T-helper 9 cell (primary cell): Measurements from ENCODE around the gene RGS14.
"Not testable (repeated sequence)": the region's sequence is repeated elsewhere in the genome, so short reads cannot be mapped to it uniquely, and the experiment has no call there.

Experiments used
- DNase-seq: peaks from one replicate; pipeline ENCODE4 v3.0.0-alpha.2; 2020

RGS14 gene

DNA sequence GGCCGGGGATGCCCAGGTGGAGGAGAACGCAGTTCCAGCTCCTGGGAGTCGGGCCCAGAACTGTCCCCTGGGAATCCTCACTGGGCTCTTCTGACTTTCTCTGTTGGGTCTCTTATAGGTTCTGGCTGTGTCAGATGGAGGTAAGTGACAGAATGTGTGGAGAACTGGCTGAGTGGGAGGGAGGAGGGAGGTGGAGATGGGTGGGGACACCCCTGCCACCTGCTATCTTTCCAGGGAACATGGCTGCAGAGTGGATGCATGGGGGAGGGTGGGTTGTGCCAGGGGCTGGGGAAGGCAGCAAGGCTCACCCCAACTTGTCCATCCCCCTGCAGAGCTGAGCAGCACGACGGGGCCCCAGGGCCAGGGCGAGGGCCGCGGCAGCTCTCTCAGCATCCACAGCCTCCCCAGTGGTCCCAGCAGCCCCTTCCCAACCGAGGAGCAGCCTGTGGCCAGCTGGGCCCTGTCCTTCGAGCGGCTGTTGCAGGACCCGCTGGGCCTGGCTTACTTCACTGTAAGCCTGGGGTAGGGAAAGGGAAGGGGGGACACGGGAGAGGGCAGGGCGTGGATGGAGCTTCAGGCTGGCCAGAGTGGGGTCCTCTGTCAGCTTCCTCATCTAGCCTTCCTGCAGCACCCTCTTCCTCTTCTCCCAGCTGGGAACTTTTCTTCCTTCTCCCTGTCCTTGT, 8.3 kb downstream of the RGS14 start:
- DNase-seq = no peak

DNA sequence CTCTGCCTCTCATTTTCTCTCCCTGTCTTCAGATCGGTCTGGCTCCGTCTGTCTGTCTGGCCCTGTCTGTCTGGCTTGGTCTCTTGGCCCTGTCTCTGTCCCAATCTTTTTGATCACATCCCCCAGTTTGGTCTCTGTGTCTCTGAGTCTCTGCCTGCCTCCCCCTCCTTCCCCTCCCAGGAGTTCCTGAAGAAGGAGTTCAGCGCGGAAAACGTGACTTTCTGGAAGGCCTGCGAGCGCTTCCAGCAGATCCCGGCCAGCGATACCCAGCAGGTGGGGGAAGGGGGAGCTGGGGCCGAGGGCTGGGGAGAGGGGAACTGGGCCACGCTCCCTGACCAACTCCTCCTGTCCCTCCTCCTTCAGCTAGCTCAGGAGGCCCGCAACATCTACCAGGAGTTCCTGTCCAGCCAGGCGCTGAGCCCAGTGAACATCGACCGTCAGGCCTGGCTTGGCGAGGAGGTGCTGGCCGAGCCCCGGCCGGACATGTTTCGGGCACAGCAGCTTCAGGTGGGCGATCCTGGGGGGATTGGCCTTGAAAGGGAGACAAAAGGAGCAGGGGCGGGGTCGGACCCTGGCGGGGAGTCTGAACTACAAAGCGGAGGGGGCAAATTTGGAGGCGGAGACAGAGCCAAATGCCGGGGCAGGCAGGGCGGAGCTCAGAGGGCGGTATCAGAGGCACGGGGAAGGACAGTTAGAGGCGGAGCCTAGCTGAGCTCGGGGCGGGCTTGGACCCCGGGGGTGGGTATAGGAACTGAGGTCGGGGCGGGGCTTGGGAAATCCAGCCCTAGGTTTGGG, 9.0 kb downstream of the RGS14 start:
- DNase-seq = no peak

DNA sequence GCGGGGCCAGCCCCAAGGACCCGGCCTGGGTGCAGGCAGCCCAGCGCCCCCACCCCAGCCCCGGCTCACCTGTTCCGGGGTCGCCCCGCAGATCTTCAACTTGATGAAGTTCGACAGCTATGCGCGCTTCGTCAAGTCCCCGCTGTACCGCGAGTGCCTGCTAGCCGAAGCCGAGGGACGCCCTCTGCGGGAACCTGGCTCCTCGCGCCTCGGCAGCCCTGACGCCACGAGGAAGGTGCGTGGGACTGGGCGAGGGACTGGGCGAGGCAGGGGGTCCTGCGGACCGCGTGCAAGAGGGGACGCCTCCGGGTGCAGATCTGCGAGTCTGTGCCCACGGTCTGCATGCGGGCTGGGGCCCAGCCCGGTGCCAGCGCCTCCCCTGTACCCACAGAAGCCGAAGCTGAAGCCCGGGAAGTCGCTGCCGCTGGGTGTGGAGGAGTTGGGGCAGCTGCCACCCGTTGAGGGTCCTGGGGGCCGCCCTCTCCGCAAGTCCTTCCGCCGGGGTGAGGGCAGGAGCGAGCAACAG, 9.7 kb downstream of the RGS14 start:
- DNase-seq = no peak

DNA sequence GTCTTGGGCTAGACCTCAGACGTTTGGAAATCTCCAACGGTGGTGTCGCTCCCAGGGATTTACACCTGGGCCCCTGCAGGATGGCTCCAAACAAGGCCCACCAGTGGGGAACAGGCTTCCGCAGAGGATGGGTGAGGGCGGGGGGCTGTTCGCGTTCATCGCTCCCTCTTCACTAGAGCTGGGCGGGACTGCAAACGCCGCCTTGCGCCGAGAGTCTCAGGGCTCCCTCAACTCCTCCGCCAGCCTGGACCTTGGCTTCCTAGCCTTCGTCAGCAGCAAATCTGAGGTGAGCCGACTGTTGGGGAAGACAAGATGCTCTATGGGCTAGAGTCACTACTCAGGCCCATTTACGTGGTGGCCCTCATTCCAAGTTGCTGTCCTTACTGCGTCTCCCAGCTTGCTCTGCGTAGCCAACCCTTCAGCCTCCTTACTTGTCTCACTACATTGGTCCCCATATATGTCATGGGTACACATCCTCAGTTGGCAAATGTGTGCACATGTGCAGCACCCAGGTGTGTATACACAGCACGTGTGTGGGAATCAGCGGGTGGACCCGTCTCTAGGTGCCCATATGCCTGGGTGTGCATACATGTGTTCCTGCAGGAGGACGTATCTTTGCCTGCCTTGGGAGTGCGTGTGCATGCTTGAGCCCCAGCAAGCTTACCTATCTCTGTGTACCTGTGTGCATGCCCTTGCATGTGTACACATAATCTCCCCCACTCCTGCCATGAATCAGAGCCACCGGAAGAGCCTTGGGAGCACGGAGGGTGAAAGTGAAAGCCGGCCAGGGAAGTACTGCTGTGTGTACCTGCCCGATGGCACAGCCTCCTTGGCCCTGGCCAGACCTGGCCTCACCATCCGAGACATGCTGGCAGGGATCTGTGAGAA, 10.5 kb downstream of the RGS14 start:
- DNase-seq = no peak

DNA sequence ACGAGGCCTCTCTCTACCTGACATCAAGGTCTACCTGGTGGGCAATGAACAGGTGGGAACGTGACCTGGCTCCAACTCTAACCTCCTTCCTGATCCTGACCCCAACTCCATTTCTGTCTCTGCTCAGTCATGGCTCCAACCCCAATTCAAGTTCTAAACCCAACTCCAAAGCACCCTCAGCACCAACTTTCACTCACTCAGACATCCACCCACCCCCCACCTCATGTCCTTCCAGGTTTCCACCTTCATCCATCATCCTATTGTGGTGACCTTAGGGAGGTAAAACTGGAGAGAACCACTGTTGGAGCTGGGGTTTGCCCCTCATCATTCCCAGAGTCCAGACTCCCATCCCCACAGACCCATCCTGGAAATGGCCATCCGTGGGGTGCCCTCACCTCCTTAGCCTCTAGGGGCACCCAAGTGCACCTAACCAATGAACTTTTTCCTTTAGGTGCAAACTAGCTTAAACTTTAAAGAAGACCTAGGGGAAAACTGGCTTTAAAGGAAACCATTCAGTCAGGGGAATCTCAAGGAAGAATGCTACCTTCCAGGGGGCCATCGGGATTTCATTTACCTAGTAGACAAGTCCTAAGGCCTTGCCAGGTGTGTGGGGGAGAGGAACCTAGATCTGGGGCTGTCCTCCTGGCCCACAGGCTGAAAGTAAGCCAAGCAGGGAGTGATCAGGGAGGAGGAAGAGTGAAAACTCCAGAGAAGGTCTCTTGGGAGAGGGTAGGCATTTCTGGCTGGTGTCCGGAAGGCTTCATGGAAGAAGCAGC, 11.3 kb downstream of the RGS14 start:
- DNase-seq = no peak

DNA sequence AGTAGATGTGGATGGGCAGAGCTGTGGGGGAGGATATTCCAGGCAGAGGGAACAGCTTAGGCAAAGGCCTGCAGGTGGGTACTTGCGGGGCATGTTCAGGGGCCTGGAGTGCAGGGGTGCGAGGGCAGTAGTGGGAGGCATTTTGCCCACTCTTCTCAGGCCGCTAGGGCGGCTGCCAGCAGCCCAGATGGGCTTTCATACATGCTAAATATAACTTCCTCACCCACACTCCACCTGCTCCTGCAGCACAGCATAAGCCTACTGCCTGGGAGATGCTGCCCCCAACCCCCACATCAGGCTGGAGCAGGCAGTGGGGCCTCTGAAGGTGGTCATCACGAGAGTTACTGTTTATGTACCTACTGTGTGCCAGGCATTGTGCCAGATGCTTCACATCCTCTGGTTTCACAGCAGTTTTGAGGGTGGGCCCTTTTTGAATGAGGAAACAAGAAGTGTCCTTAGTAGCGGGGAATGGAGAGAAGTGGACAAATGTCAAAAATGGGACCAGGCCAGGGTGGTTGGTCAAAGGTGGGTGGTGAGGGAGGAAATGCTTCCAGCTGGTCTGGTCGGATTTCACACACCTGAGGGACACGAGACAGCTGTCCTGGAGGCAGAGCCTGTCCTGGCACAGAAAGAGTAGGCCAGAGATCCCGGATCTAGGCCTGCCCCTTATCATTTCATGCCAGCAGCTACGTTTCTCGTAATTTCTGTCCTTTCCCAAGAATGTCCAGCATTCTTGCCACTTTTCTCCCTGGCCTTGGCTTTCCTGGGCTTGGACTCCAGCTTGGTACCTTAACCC, 12.1 kb downstream of the RGS14 start:
- no peak for DNase-seq

DNA sequence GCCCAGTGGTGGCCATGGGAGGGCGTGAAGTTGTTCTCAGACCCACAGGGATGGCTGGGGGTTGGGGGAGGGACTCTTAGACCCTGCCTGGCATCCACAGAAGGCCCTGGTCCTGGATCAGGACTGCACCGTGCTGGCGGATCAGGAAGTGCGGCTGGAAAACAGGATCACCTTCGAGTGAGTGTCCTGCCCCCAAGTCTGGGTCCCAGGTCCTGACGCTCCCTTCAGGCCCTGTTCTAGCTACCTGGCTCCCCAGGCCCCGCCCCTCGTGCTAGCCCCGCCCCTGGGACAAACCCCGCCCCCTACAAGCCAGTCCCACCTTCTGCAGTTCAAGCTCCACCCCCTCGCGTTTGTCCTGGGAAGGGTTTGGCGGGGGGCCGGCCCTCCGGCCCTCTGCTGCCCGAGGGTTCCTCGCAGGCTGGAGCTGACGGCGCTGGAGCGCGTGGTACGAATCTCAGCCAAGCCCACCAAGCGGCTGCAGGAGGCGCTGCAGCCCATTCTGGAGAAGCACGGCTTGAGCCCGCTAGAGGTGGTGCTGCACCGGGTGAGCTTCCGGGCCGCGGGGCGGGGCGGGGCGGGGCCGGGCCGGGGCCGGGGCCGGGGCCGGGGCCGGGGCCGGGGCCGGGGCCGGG, 12.9 kb downstream of the RGS14 start:
- no peak for DNase-seq

DNA sequence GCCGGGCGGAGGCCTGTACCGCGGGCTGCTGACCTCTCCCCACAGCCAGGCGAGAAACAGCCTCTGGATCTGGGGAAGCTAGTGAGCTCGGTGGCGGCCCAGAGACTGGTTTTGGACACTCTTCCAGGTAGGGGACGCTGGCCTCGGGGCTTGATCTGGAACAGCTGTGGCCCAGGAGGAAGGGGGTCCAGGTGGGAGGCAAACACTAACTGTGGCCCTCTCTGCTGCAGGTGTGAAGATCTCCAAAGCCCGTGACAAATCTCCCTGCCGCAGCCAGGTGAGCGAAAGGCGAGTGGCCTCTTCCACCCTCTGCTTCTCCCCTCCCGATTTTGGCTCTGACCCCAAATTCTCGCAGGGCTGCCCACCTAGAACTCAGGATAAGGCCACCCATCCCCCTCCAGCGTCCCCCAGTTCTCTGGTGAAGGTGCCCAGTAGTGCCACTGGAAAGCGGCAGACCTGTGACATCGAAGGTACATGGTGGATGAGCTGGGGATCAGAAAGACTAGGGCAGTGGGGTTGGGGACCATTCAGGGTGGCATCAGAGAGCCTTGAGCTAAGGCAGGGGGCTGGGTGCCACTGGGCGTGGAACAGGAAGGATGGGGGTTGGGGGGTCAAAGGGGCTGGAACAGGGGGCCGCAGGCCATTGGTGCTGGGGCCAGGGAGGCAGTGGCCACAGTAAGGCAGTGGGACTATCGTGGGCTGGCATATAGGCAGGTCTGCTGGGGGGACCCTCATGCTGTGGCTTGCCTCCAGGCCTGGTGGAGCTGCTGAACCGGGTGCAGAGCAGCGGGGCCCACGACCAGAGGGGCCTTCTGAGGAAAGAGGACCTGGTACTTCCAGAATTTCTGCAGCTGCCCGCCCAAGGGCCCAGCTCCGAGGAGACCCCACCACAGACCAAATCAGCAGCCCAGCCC, 13.7 kb downstream of the RGS14 start:
- DNase-seq = no peak

DNA sequence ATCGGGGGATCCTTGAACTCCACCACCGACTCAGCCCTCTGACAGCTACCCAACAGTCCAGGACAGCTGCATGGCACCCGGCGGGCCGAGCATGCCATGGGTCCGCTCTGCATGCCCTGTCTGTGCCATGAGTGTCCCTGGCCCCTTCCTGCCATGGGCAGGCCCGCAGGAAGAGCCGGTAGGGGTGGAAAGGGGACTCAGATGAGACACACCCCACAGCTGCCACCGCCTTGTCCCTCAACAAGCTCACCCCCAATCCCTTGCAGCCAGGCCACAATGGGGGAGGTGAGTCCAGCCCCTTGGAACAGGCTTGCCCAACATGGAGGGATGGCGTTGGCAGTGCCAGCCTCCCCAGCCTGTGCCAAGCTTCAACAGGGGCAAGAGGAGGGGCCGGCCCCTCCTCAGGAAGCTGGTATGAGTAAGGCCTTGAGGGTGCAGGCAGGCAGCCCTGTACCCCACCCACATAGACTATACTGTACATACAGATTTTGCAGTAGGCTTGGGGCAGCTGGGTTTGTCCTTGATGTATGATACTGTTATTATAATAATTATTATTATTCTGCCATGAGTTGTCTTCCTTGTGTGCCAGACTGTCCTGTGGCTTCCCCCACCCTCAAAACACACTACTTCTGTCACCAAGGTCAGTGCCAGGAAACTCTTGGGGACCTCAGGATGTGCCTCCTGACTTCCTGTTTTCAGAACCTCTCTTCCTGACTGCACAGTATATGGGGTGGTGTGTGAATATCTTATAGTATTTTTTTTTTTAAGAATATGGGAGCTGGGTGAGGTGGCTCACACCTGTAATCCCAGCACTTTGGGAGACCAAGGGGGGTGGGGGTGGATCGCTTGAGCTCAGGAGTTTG, 14.5 kb downstream of the RGS14 start:
- DNase-seq = no peak

DNA sequence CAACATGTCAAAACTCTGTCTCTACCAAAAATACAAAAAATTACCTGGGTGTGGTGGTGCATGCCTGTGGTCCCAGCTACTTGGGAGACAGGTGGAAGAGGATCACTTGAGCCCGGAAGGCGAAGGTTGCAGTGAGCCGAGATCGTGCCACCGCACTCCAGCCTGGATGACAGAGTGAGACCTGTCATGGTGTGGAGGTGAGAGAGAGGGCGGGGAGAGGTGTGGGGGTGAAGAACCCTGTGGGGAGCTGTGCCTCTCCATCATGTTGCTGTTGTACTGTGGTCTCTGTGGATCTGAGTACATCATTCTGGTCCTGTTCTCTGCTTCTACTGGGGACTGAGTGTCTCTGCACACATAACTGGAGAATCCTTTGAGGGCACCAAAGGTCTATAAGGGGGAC, 15.2 kb downstream of the RGS14 start:
- DNase-seq = no peak

DNA sequence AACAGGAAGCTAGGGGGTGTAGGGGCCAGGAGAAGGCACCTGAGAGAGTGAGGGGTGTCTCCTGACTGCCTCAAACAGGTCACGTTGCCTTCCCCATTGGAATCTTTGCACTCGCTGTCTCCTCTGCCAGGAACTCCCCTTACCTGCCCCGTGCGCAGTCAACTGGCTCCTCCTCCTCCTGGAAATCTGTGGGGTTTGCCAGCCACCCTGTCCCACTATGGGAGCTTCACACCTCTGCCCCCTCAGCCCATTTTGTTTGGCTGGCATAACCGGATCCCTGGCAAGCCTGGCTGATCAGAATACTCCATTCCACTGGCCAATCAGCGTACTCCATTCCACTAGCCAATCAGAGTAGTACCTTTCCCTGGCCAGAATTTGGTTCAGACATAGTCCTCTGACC, 16.1 kb downstream of the RGS14 start:
- DNase-seq = no peak

DNA sequence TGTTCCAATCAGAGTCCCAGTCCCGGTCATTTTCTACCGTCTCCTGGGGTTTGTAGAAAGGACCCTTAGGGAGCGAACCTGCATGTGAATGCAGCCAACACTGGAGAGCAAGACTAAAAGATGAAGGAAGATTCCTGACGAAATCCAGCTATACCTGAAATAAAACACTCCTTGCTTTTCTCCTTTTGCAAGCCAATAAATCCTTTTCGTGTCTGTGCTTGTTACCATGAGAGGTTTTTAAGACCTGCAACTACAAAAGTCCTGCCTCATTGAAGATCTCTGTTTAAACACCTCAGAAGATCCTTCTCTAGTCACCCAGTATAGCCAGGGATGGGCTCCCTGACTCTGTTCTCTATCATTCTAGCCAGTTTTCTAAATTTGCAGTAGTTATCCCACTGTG, 16.5 kb downstream of the RGS14 start:
- no peak for DNase-seq

DNA sequence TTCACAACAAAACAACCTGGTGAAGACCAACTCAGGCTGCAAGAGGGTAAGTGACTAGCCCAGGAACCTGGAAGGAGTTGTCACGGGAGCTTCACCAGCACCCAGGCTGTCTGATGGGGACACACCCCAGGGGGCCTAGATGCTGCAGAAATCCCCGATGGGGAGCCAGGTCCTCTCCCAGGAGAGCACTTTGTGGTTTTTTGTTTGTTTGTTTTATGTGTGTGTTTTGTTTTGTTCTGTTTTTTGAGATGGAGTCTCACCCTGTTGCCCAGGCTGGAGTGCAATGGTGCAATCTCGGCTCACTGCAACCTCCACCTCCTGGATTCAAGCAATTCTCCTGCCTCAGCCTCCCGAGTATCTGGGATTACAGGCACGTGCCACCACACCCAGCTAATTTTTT, 17.8 kb downstream of the RGS14 start:
- DNase-seq = not testable (repeated sequence)

DNA sequence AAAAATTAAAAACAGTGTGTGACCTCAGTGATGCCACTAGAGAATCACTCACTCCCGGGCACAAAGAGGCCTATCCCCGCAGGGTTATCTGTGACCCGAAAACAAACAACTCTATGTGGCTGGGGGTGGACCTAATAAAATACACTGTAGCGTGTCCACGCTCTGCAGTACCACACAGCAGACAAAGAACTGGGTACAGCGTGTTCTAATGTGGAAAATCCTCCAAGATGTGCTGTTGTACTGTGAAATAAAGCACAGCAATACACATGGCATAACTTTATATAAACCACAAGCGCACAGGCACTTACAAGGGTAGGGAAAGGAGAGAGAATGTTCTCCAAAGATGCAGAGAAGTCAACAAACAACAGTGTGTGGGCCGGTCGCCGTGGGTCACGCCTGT, 18.4 kb downstream of the RGS14 start:
- no peak for DNase-seq

DNA sequence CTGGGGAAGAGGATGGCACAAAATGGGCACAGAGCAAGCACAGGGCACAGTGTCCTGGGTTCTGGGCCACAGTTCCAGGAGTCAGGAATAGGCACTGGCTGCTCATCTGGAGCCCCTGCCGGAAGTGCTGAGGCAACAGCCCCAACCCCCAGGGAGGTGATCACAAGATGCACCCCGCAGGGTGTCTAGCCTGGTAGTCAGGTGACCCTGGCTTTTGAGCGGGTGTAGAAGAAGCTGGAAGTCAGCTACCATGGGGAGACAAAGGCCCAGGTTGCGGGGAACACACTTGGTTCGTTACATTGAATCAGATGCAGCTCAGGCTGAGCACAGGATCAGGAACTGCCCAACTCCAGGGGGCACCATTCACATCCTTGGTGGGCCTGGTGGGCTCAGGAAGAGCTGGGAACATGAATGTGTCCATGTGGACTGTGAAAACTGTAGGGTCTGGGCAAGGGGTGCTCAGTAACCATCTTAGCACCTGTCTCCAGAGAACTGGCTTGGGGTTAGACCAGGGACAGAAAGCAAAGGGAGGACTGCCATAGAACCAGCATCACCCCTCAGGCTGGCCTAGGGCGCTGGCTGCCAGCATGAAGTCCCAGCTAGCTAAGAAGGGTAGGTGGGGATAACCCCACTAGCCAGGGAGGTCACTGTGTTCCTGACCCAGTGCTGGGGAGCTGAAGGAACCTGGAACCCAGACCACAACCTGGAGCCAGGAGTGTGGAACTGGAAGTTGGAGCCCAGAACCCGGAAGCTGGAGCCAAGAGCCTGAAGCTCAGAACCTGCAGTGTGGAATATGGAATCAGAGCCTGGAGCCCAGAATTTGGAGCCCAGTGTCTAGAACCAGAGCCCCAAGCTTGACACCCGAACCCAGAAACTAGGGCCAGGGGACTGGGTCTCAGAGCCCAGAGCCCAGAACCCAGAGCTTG, 20.4 kb downstream of the RGS14 start:
- DNase-seq = no peak

DNA sequence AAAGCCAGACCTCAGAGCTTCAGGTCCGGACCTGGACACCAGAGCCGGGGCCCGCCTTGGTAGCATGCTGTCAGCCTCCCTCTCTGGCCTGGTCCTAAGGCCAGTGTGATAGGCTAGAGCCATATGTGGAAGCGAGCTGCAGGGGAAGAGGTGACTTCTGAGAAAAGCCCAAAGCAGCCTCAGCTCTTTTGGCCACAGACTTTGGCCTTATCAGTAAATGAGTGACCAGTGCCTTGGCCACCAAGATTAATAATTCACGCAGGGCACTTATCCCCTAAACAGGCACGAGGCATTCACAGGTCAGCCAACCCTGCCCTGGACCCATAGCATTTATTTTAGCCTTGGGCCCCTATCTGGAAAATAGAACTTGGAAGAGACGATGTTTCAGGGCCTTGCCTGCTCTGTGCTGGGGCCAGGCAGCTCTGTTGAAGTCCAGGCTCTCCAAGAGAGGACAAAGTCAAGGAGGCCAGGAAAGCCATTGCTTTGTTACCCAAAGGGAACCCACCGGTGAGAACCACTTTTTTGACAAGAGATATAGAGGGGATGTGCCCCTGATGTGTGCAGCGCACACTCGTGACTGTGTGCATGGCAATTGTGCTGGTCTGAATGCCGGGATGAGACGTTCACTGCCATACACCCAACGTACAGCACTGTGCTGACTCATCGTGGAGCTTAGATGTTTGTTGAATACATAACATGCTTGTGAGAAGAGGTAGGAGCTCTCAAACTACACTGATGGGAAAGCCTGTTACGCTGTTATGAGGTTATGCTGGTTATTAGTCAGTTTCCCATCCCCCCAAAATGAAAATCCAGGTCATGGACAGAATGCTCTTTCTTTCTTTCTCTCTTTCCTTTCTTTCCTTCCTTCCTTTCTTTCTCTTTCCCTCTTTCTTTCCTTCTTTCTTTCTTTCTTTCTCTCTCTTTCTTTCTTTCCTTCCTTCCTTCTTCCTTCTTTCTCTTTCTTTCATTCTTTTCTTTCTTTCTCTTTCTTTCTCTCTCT, 21.5 kb downstream of the RGS14 start:
- DNase-seq = no peak

DNA sequence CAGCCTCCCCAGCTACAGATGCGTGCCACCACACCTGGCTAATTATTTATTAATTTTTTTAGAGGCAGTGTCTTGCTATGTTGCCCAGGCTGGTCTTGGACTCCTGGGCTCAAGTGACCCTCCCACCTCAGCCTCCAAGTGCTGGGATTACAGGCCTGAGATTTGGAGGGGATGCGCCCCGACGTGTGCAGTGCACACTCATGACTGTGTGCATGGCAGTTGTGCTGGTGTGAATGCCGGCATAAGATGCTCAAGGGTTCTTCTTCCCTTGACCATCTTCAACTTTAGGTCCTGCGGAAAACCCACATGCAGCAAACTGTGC, 23.0 kb downstream of the RGS14 start:
- no peak for DNase-seq
